Endothelial cell of umbilical vein (primary cell): ENCODE measurements around the gene ELOVL2. TPM values are rescaled to one million over a fixed set of nuclear protein-coding genes. Genes with fewer than 3 reads are reported as not detected.

ENCODE experiments used
- BruUV-seq: library from RNA; stranded (reverse); fragments of 400-500 nt; replicated peaks from 2 replicates; lab custom pipeline; 2021; lab: Mats Ljungman, UMichigan
- CTCF ChIA-PET: fragments of 300-600, 350-600 bp; sonication (Branson Sonifier 250); formaldehyde crosslinking; loops from one replicate; lab custom pipeline; 2021; ENCODE audit warnings: antibody characterized with exemption, inconsistent platforms; lab: Charles Lee
- POLR2A ChIA-PET: fragments of 300-600, 350-600 bp; sonication (Branson Sonifier 250); formaldehyde crosslinking; loops from one replicate; lab custom pipeline; 2021; ENCODE audit warnings: antibody characterized with exemption, inconsistent platforms; lab: Charles Lee
- DNase-seq: peaks from one replicate; pipeline ENCODE4 v3.0.0-alpha.2; 2011; ENCODE audit warnings: low read depth, low spot score
- FAIRE-seq: peaks from 2 replicates; lab custom pipeline; 2011; peaks lifted over from hg19 to GRCh38; lab: Jason Lieb, UNC
- H2AFZ ChIP-seq: 2 replicates; pipeline ENCODE4 v1.6.0; 2012; ENCODE audit warnings: low read depth, low read length, control low read depth, inconsistent platforms
- H3K27ac ChIP-seq: 2 replicates; pipeline ENCODE4 v1.5.1; 2011; ENCODE audit warnings: low read depth, mild to moderate bottlenecking, control low read depth, low read length, moderate library complexity; ENCODE audit not compliant: insufficient read depth
- H3K27me3 ChIP-seq, 2 experiments: 2 replicates each; pipeline versions ENCODE4 v1.6.0 to v1.6.1; 2011; ENCODE audit warnings: low read length in 2 of 2, mixed read lengths in 1 of 2; ENCODE audit not compliant: control insufficient read depth in 2 of 2, insufficient read depth in 2 of 2
- H3K36me3 ChIP-seq, 2 experiments: 2 replicates in 1 of 2; 3 replicates in 1 of 2; pipeline ENCODE4 v1.5.1; 2011; ENCODE audit warnings: low read length in 2 of 2, mild to moderate bottlenecking in 1 of 2, moderate library complexity in 1 of 2; ENCODE audit not compliant: control insufficient read depth in 2 of 2, insufficient read depth in 2 of 2; ENCODE audit errors: extremely low read depth in 1 of 2
- H3K4me1 ChIP-seq: 3 replicates; pipeline ENCODE4 v1.5.1; 2011; ENCODE audit warnings: mild to moderate bottlenecking, low read length; ENCODE audit not compliant: control insufficient read depth, insufficient read depth; ENCODE audit errors: extremely low read depth
- H3K4me2 ChIP-seq: 2 replicates; pipeline ENCODE4 v1.6.1; 2011; ENCODE audit warnings: low read length, control low read depth, mixed read lengths; ENCODE audit not compliant: insufficient read depth
- H3K4me3 ChIP-seq, 3 experiments: fragments of 200-600 bp in 1 of 3; sonication (generic), shearing (Covaris generic) in 1 of 3; replicated peaks in 1 of 3; 2 replicates each; pipeline ENCODE4 v1.5.1; 2011 to 2016; ENCODE audit warnings: control low read depth in 3 of 3, low read length in 3 of 3, mild to moderate bottlenecking in 2 of 3, inconsistent platforms in 1 of 3, low read depth in 1 of 3, moderate library complexity in 1 of 3; ENCODE audit not compliant: insufficient read depth in 1 of 3
- H3K79me2 ChIP-seq: 2 replicates; pipeline ENCODE4 v1.6.0; 2012; ENCODE audit warnings: low read length, inconsistent platforms; ENCODE audit not compliant: control insufficient read depth, insufficient read depth
- H3K9ac ChIP-seq: replicated peaks from 2 replicates; pipeline ENCODE3; 2011; ENCODE audit warnings: low read length, control low read depth; ENCODE audit not compliant: insufficient read depth; ENCODE audit errors: extremely low read depth
- H3K9me1 ChIP-seq: replicated peaks from 3 replicates; pipeline ENCODE4 v1.6.0; 2011; ENCODE audit warnings: mild to moderate bottlenecking, low read length; ENCODE audit not compliant: control insufficient read depth, insufficient read depth; ENCODE audit errors: extremely low read depth
- H3K9me3 ChIP-seq: replicated peaks from 2 replicates; pipeline ENCODE4 v1.5.1; 2012; ENCODE audit warnings: low read length, inconsistent platforms; ENCODE audit not compliant: control insufficient read depth, insufficient read depth
- H4K20me1 ChIP-seq: replicated peaks from 2 replicates; pipeline ENCODE3; 2011; ENCODE audit warnings: mild to moderate bottlenecking, low read length; ENCODE audit not compliant: control insufficient read depth, insufficient read depth; ENCODE audit errors: extremely low read depth
- JUN ChIP-seq: IDR thresholded peaks from 2 replicates; pipeline ENCODE4 v1.6.1; 2011; ENCODE audit warnings: borderline replicate concordance, low read depth; ENCODE audit not compliant: insufficient read length, insufficient read depth
- MAX ChIP-seq: IDR thresholded peaks from 2 replicates; pipeline ENCODE4 v1.6.1; 2011; ENCODE audit not compliant: insufficient read depth, insufficient read length
- MYC ChIP-seq: IDR thresholded peaks from one replicate; pipeline ENCODE4 v1.6.1; 2011; ENCODE audit warnings: mild to moderate bottlenecking, low read depth, low read length
- POLR2A ChIP-seq: IDR thresholded peaks from 2 replicates; pipeline ENCODE4 v1.6.1; 2012; ENCODE audit warnings: low read depth, mild to moderate bottlenecking, control low read depth, low read length
- POLR2AphosphoS5 ChIP-seq: IDR thresholded peaks from 2 replicates; pipeline ENCODE4 v1.6.1; 2012; ENCODE audit warnings: low read depth, mild to moderate bottlenecking, control low read depth, low read length, moderate library complexity; ENCODE audit not compliant: insufficient read depth
- dilution Hi-C: fragments of 300-500 bp; cut with MboI; formaldehyde crosslinking; loops from one replicate; pipeline ENCODE4 v1.15.0; 2019; ENCODE audit warnings: low sequenced_read_pairs; ENCODE audit not compliant: extremely low pct_ligation_motif_present
- intact Hi-C: fragments of 100-400 bp; cut with micrococcal nuclease; formaldehyde crosslinking; loops from one replicate; pipeline ENCODE4 v1.10.0; 2022
- polyA plus RNA-seq, 4 experiments: library from polyadenylated mRNA; depleted of rRNA in 3 of 4; stranded (reverse) in 3 of 4; unstranded in 1 of 4; fragments of >200 nt; gene quantifications; 2 replicates each; pipeline versions ENCODE4 v1.2.1 to v1.2.3, GENCODE V29; 2011 to 2012; ENCODE audit warnings: missing spikeins in 1 of 4
- total RNA-seq: library from RNA; stranded (reverse); gene quantifications from 2 replicates; pipeline ENCODE4 v1.2.3, GENCODE V29; 2021

The ELOVL2 gene
- total and polyA plus RNA-seq, 2 donors (not counting 3 experiments of a cell fraction or from before 2014, with no cell fraction given) = not detected

- CTCF ChIA-PET = no interaction called here
- Histone ChIP-seq H3K79me2 (no peaks in the 10 kb centered on the region), H3K4me1 (no peaks in the 10 kb centered on the region), H3K9me3 (no peaks in the 10 kb centered on the region), H3K36me3 (no peaks in the 10 kb centered on the region), H3K9ac (no peak overlapping the region), H3K4me2 (no peak overlapping the region), H3K9me1 (no peaks in the 10 kb centered on the region), H3K4me3 (no peak overlapping the region), H2AFZ (no peak overlapping the region), H3K27me3 (peaks cover 4% of the 10 kb centered on the region in 2 experiments), H4K20me1 (no peaks in the 10 kb centered on the region), H3K27ac (no peak overlapping the region)
- dilution Hi-C loops (no loop called here), intact Hi-C loops (no loop called here)
- FAIRE-seq (no peak), DNase-seq (no peak)
- no TSS peak for BruUV-seq
- POLR2A ChIA-PET = no interaction called here
- TF ChIP-seq POLR2AphosphoS5 (no peak), JUN (no peak), POLR2A (no peak)
These were observed 41.9 kb downstream of the ELOVL2 start for GRCh38 chr6:11002176-11002575.

- intact Hi-C loops = no loop called here
- no TSS peak for BruUV-seq
- Histone ChIP-seq H3K36me3 (no peaks in the 10 kb centered on the region), H4K20me1 (no peaks in the 10 kb centered on the region), H3K4me1 (no peaks in the 10 kb centered on the region), H3K4me3 (no peak overlapping the region), H3K27ac (no peak overlapping the region), H3K9me1 (no peaks in the 10 kb centered on the region), H3K9ac (no peak overlapping the region), H3K27me3 (peaks cover 4% of the 10 kb centered on the region in 2 experiments), H2AFZ (no peak overlapping the region), H3K4me2 (no peak overlapping the region), H3K79me2 (no peaks in the 10 kb centered on the region), H3K9me3 (no peaks in the 10 kb centered on the region)
- dilution Hi-C loops = no loop called here
- ChIA-PET POLR2A (no interaction called here), CTCF (interaction anchor here (2.0 kb wide), 1 partner anchor 45 kb away, joined by 9 read pairs; no protein-coding TSS in a partner anchor)
- TF ChIP-seq MYC (no peak), MAX (no peak)
- DNase-seq = peak; percentile 23
- FAIRE-seq = no peak
These were observed 44.1 kb downstream of the ELOVL2 start for GRCh38 chr6:10999994-11000393.
